Testis (tissue), 3 donors: ENCODE data around the gene FAM163B. TPM values are rescaled to one million over a fixed set of nuclear protein-coding genes. Genes with fewer than 3 reads are reported as not detected.

Experiments
- DNase-seq: peaks from one replicate; pipeline ENCODE4 v3.0.0-alpha.2; 2019
- H3K27ac ChIP-seq, 2 donors: fragments of 200-600 bp; sonication (generic); one replicate each; pipeline ENCODE4 v1.5.1; 2019
- H3K27me3 ChIP-seq: fragments of 200-600 bp; sonication (generic); one replicate; pipeline ENCODE4 v1.5.1; 2019
- H3K36me3 ChIP-seq: fragments of 200-600 bp; sonication (generic); one replicate; pipeline ENCODE4 v1.5.1; 2017; ENCODE audit warnings: low read depth; ENCODE audit errors: missing control alignments
- H3K4me1 ChIP-seq: fragments of 200-600 bp; sonication (generic); one replicate; pipeline ENCODE4 v1.5.1; 2019
- H3K4me3 ChIP-seq, 2 donors: fragments of 200-600 bp; sonication (generic); one replicate each; pipeline ENCODE4 v1.5.1; 2017 to 2019
- H3K9me3 ChIP-seq: fragments of 200-600 bp; sonication (generic); one replicate; pipeline ENCODE4 v1.5.1; 2017
- CTCF ChIP-seq, 3 experiments: fragments of 450-650 bp in 2 of 3; fragments of 200-600 bp in 1 of 3; sonication (generic) in 1 of 3; IDR thresholded peaks; one replicate each; pipeline ENCODE4 v1.5.1; 2016 to 2019; ENCODE audit warnings: antibody characterized with exemption in 3 of 3, mild to moderate bottlenecking in 2 of 3, moderate library complexity in 1 of 3
- POLR2A ChIP-seq: fragments of 450-650 bp; IDR thresholded peaks from one replicate; pipeline ENCODE4 v1.6.1; 2017; ENCODE audit warnings: antibody characterized with exemption, mild to moderate bottlenecking, moderate library complexity
- WGBS, 2 donors: methylation state at CpG; one replicate each; pipeline ENCODE4 v1.1.5; 2018; 5-methylcytosine and 5-hydroxymethylcytosine counted together
- intact Hi-C: fragments of 100-400 bp; cut with DNase I; formaldehyde crosslinking; loops from one replicate; pipeline ENCODE4 v1.15.1; 2023; ENCODE audit warnings: low total_unique reads
- polyA plus RNA-seq: library from polyadenylated mRNA; stranded (reverse); fragments of 350-450 nt; fragmentation: Illumina TruSeq; extraction: RNeasy Lipid Tissue Mini Kit (QIAGEN cat#74804); gene quantifications from one replicate; pipeline ENCODE4 v1.2.3, GENCODE V29; 2014; ENCODE audit warnings: low read depth, low replicate concordance; ENCODE audit not compliant: insufficient read depth
- total RNA-seq, 2 donors: library from RNA; depleted of rRNA; stranded (reverse); fragments of >200 nt; gene quantifications; one replicate each; pipeline ENCODE4 v1.2.3, GENCODE V29; 2016

Gene FAM163B
- total and polyA plus RNA-seq, 3 donors from 2014 or later: 2.2 to 3.8 (median 2.8) TPM

DNA sequence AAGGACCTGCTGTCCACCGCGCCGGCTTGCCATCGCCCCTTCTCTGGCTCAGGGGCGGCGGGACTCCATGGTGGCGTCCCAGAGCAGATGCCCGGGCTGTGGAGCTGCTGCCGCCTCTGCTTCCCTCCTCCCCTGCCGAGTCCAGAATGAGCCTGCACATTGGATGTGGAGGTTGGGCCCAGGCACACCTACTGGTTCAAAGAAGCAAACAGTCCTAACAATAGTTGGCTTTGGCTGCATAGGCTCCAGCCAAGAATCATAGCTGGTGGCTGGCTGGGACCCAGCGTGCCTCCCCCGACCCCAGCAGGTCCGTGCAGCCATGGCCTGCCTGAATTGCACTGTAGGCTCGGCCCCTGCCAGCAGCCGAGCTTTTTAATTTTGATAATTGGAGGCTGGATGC, 48.9 kb downstream of the FAM163B start:
- TF ChIP-seq CTCF (IDR thresholded peaks at IDR 0.05): no peak
- no peak for TF ChIP-seq POLR2A
- no peaks in the 10 kb centered on the region for H3K36me3 ChIP-seq
- H3K27ac ChIP-seq: no peak overlapping the region
- 59 to 68% methylated on average over 13 to 15 of the region's 15 CpGs for WGBS, 2 donors
- intact Hi-C loops: no loop called here
- H3K27me3 ChIP-seq: no peaks in the 10 kb centered on the region
- H3K4me1 ChIP-seq: peaks cover 24% of the 10 kb centered on the region
- DNase-seq: peak; percentile 66
- no peaks in the 10 kb centered on the region for H3K9me3 ChIP-seq
- no peak overlapping the region for H3K4me3 ChIP-seq

DNA sequence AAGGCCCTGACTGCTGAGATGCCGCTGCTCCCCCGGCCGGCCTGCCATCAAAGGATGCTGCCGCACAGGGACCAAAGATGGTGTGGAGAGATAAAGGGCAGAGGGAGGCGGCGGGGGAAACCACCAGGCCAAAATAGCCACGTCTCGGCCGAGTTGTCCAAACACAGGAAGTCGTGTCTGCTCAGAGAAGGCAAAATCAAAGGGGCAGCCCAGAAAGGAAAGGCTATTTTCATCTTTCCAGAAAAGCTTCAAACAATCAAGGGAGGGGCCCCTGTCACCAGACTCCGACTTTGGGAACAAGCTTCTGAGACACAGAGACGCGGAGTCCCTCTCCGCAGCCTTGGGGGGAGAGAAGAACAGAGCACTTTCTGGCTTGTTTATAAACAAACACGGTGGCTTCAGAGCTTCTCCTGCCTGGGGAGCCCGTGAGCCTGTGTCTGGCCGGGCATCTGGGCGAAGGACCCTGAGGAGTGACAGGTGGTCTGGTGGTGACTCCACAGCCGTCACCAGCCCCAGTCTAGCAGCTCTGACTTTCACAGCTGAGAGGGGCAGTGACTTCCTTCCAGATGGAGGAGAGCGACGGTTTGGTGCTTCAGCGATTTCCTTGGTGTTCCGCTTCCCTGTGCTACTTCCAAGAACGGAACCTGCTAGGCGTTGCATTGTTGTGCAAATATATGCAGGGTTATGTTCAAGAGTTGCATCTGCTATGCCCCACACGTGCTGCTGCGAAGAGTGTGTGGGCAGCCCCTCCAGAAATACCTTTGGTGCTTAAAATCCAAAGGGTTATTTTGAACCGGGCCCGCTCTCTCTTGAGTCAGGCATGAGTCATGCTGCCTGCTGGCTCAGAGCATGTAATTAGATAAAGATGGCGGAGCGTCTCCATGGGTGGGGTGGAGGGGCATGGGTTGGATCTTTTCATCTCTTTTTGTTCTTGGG, 50.7 kb downstream of the FAM163B start:
- no peak for TF ChIP-seq POLR2A
- no peak for TF ChIP-seq CTCF (IDR thresholded peaks at IDR 0.05)
- H3K27ac ChIP-seq: peak overlapping the region in 1 of 2 donors; percentile 0
- peaks cover 17% of the 10 kb centered on the region for H3K4me1 ChIP-seq
- H3K4me3 ChIP-seq: no peak overlapping the region
- no peaks in the 10 kb centered on the region for H3K36me3 ChIP-seq
- intact Hi-C loops: no loop called here
- 71 to 81% methylated on average over 30 to 31 of the region's 31 CpGs for WGBS, 2 donors
- no peak for DNase-seq
- no peaks in the 10 kb centered on the region for H3K9me3 ChIP-seq
- H3K27me3 ChIP-seq: no peaks in the 10 kb centered on the region

GRCh38 chr9:133557581-133557980, 51.6 kb downstream of the FAM163B start:
- intact Hi-C loops: no loop called here
- no peak overlapping the region for H3K4me3 ChIP-seq
- H3K4me1 ChIP-seq: peaks cover 12% of the 10 kb centered on the region
- H3K27me3 ChIP-seq: no peaks in the 10 kb centered on the region
- TF ChIP-seq POLR2A (no peak), CTCF (IDR thresholded peaks at IDR 0.05) (no peak)
- DNase-seq: no peak
- no peaks in the 10 kb centered on the region for H3K9me3 ChIP-seq
- no peaks in the 10 kb centered on the region for H3K36me3 ChIP-seq
- 90 to 93% methylated on average over 4 to 9 of the region's 9 CpGs for WGBS, 2 donors
- no peak overlapping the region for H3K27ac ChIP-seq

- H3K4me1 ChIP-seq: peaks cover 12% of the 10 kb centered on the region
- intact Hi-C loops: no loop called here
- no peak overlapping the region for H3K4me3 ChIP-seq
- 85 to 89% methylated on average over 2 to 5 of the region's 5 CpGs for WGBS, 2 donors
- H3K36me3 ChIP-seq: no peaks in the 10 kb centered on the region
- no peak for DNase-seq
- H3K27me3 ChIP-seq: no peaks in the 10 kb centered on the region
- no peak overlapping the region for H3K27ac ChIP-seq
- no peaks in the 10 kb centered on the region for H3K9me3 ChIP-seq
- no peak for TF ChIP-seq POLR2A
- no peak for TF ChIP-seq CTCF (IDR thresholded peaks at IDR 0.05)
Observed at GRCh38 chr9:133556354-133556753, 52.8 kb downstream of the FAM163B start.
